T-cell (primary cell): ENCODE measurements around the gene TMEM235. TPM values are rescaled to one million over a fixed set of nuclear protein-coding genes. Genes with fewer than 3 reads are reported as not detected.
"Not testable (repeated sequence)": the region's sequence is repeated elsewhere in the genome, so short reads cannot be mapped to it uniquely, and the experiment has no call there.

Source experiments
- ATAC-seq, 4 experiments: fragments of 200-7000 bp in 3 of 4; fragments of 150-1000 bp in 1 of 4; cut with Tn5 transposase; replicated peaks in 1 of 4; 1 replicate in 3 of 4; 2 replicates in 1 of 4; pipeline ENCODE4 v1.10.0; 2021; ENCODE audit warnings: moderate library complexity in 3 of 4, mild to moderate bottlenecking in 2 of 4, moderate number of reproducible peaks in 1 of 4
- CTCF ChIA-PET, 2 donors: fragments of 300-600 bp; sonication (Branson Sonifier 250); formaldehyde crosslinking; loops; one replicate each; lab custom pipeline; 2022; ENCODE audit warnings: antibody characterized with exemption in 2 of 2; lab: Charles Lee
- POLR2A ChIA-PET, 2 donors: fragments of 300-600 bp; sonication (Branson Sonifier 250); formaldehyde crosslinking; loops; one replicate each; lab custom pipeline; 2022; ENCODE audit warnings: antibody characterized with exemption in 2 of 2; lab: Charles Lee
- DNase-seq, 35 experiments: peaks; one replicate each; pipeline versions ENCODE4 v3.0.0 to v3.0.0-alpha.2; 2013 to 2023
- H3K27ac ChIP-seq: one replicate; pipeline ENCODE4 v1.5.1; 2013; ENCODE audit warnings: low read length
- H3K27me3 ChIP-seq, 2 experiments: replicated peaks in 1 of 2; 1 replicate in 1 of 2; 2 replicates in 1 of 2; pipeline versions ENCODE4 v1.6.1 to v1.7.0; 2013; ENCODE audit warnings: low read length in 1 of 2, mixed read lengths in 1 of 2; ENCODE audit not compliant: control insufficient read depth in 2 of 2, insufficient read depth in 2 of 2; ENCODE audit errors: extremely low read depth in 1 of 2
- H3K36me3 ChIP-seq, 2 donors: 1 replicate in 1 of 2; 2 replicates in 1 of 2; pipeline versions ENCODE4 v1.6.1 to v1.7.0; 2013; ENCODE audit warnings: low read length in 1 of 2; ENCODE audit not compliant: control insufficient read depth in 2 of 2, insufficient read depth in 1 of 2; ENCODE audit errors: extremely low read depth in 1 of 2
- H3K4me1 ChIP-seq, 2 experiments: 1 replicate in 1 of 2; 2 replicates in 1 of 2; pipeline versions ENCODE4 v1.6.1 to v1.7.0; 2013; ENCODE audit warnings: low read length in 2 of 2, mixed read lengths in 1 of 2; ENCODE audit not compliant: insufficient read depth in 2 of 2, control insufficient read depth in 1 of 2; ENCODE audit errors: extremely low read depth in 1 of 2
- H3K4me3 ChIP-seq, 2 donors: 1 replicate in 1 of 2; 2 replicates in 1 of 2; pipeline versions ENCODE4 v1.5.1 to v1.7.0; 2013; ENCODE audit warnings: mild to moderate bottlenecking in 2 of 2, low read length in 1 of 2, moderate library complexity in 1 of 2; ENCODE audit not compliant: control insufficient read depth in 1 of 2; ENCODE audit errors: extremely low read depth in 1 of 2
- H3K9me3 ChIP-seq: 2 replicates; pipeline ENCODE4 v1.7.0; 2013
- H3K27ac Mint-ChIP-seq, 2 donors: one replicate each; pipeline ENCODE4 v1.8.0; 2020 to 2021; ENCODE audit warnings: mild to moderate bottlenecking in 2 of 2, mixed read lengths in 2 of 2
- H3K27me3 Mint-ChIP-seq, 2 donors: one replicate each; pipeline ENCODE4 v1.8.0; 2021 to 2022; ENCODE audit warnings: mixed read lengths in 2 of 2
- H3K36me3 Mint-ChIP-seq: one replicate; pipeline ENCODE4 v1.8.0; 2021; ENCODE audit warnings: mixed read lengths
- H3K4me1 Mint-ChIP-seq, 3 donors: one replicate each; pipeline ENCODE4 v1.8.0; 2020 to 2022; ENCODE audit warnings: mixed read lengths in 3 of 3, mild to moderate bottlenecking in 1 of 3
- H3K4me3 Mint-ChIP-seq, 3 donors: one replicate each; pipeline ENCODE4 v1.8.0; 2020 to 2022; ENCODE audit warnings: mild to moderate bottlenecking in 3 of 3, mixed read lengths in 3 of 3, moderate library complexity in 3 of 3
- H3K9me3 Mint-ChIP-seq, 3 donors: one replicate each; pipeline ENCODE4 v1.8.0; 2020 to 2022; ENCODE audit warnings: mixed read lengths in 3 of 3
- WGBS: methylation state at CpG from one replicate; pipeline ENCODE4 v1.1.5; 2013; ENCODE audit warnings: missing lambda C conversion rate; ENCODE audit not compliant: insufficient coverage; 5-methylcytosine and 5-hydroxymethylcytosine counted together
- total RNA-seq, 35 experiments: library from RNA in 6 of 35; stranded (reverse) in 6 of 35; fragments of 120-200 nt in 1 of 35; gene quantifications; one replicate each; pipeline versions ENCODE4 v1.2.1 to v1.2.4 and lab custom pipeline; 2013 to 2026

The TMEM235 gene
- total RNA-seq, 5 donors from 2014 or later (not counting 1 experiment from before 2014, with no cell fraction given) = not detected

DNA sequence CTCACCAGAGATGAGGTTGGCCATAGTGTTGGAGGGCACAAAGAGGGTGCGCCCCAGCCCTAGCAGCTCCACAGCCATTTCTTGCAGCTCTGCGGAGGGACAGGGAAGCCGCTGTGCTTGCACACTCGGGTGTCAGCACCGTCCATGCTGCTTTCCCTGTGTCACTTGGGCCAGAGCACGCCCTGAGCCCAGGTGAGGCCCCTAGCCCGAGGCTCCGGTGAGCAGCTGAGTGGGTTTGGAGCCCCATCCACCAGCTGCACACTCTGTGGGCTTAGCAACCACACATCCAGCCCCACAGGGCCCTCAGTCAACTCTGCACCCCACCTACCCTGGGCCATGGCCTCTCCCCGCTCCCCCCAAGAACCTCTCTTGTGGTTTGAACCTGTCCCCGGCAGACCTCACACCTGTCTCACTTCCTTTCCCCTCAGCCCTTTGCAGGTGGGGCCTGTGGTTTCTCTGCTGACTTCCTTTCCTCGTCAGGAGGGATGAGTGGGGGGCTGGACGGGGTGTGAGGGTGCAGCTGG lies 20.7 kb downstream of the TMEM235 start:
- WGBS = 7% methylated on average over 8 of the region's 12 CpGs
- Histone ChIP-seq H3K36me3 (no peaks in the 10 kb centered on the region), H3K9me3 (no peaks in the 10 kb centered on the region), H3K27me3 (peaks cover 0 to 14% of the 10 kb centered on the region in 2 experiments), H3K27ac (peak overlapping the region; percentile 82), H3K4me3 (peak overlapping the region; percentile 50 to 61), H3K4me1 (peaks cover 26 to 74% of the 10 kb centered on the region in 2 experiments)
- ChIA-PET POLR2A (interaction anchor here in 1 of 2 donors (0.5 to 0.6 kb wide), 2 partner anchors 87 to 551 kb away, joined by 3 to 6 read pairs; no protein-coding TSS in a partner anchor), CTCF (interaction anchor here (0.5 to 1.4 kb wide), 5 partner anchors 9 to 110 kb away, joined by 3 to 4 read pairs (median 3); partner anchors contain the start of gene TK1 (in 1 of the 2))
- peak overlapping the region; percentile 93 for H3K27ac Mint-ChIP-seq
- H3K4me1 Mint-ChIP-seq = peaks cover 56 to 61% (median 61%) of the 10 kb centered on the region in 3 donors
- DNase-seq (peak; percentile 68 to 97 (median 89)), ATAC-seq (peak; percentile 77 to 81 (median 79))
- H3K9me3 Mint-ChIP-seq = no peaks in the 10 kb centered on the region
- peak overlapping the region; percentile 76 to 82 (median 79) for H3K4me3 Mint-ChIP-seq
- H3K36me3 Mint-ChIP-seq = no peaks in the 10 kb centered on the region
- H3K27me3 Mint-ChIP-seq = no peaks in the 10 kb centered on the region

DNA sequence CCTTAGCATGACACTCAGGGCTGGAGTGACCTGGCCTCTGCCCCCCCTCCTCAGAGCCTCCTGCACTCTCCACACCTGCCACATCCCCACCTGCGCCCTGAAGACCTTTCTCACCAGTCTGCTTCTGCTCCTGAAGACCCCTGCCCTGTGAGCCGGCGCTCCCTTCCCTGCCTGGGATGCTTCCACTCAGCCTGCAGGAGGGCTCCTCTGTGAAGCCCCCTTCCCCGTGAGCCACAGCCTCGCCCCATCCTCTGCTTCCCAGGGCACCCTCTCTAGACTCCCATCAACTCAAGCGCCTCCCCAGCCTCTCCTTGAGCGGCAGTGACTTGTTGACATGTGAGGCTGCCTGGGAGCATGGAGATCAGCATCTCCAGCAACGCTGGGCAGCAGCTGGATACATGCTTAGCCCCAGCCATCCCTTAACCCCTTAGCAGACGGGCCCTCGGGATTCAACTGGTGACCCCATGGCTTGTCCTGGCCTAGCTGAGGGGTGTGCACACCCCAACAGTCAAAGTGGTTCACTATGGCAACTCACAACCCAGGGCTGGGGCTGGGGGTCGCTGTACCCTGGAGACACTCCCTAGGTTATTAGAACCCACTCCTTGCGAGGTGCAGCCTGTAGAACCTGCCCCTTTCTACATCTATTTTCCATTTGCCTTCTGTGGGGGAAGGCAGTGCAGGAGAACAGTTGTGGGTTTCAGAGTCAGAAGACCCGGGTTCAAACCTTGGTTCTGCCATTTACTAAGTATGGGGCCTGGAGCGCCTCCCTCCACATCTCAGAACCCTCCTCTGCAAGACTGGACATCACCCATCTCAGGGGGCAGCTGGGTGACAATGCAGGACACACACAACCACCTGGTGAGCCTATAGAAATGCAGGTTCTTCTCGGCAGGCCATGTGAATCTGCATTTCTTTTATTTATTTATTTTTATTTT lies 21.5 kb downstream of the TMEM235 start:
- H3K4me1 Mint-ChIP-seq = peaks cover 64 to 69% (median 66%) of the 10 kb centered on the region in 3 donors
- H3K4me3 Mint-ChIP-seq = peak overlapping the region; percentile 76 to 82 (median 79)
- Histone ChIP-seq H3K27me3 (peaks cover 0 to 14% of the 10 kb centered on the region in 2 experiments), H3K27ac (peak overlapping the region; percentile 82), H3K36me3 (no peaks in the 10 kb centered on the region), H3K4me3 (peak overlapping the region; percentile 50 to 52), H3K9me3 (no peaks in the 10 kb centered on the region), H3K4me1 (peaks cover 34 to 82% of the 10 kb centered on the region in 2 experiments)
- peak overlapping the region; percentile 93 for H3K27ac Mint-ChIP-seq
- no peaks in the 10 kb centered on the region for H3K9me3 Mint-ChIP-seq
- DNase-seq (peak in 9 of 35 experiments; percentile 19 to 50 (median 29)), ATAC-seq (peak in 1 of 4 experiments; percentile 10)
- no peaks in the 10 kb centered on the region for H3K27me3 Mint-ChIP-seq
- no peaks in the 10 kb centered on the region for H3K36me3 Mint-ChIP-seq
- 39% methylated on average over 9 of the region's 15 CpGs for WGBS
- POLR2A ChIA-PET = no interaction called here
- CTCF ChIA-PET = interaction anchor here in 1 of 2 donors (0.6 kb wide), 1 partner anchor 23 kb away, joined by 3 read pairs; no protein-coding TSS in a partner anchor

DNA sequence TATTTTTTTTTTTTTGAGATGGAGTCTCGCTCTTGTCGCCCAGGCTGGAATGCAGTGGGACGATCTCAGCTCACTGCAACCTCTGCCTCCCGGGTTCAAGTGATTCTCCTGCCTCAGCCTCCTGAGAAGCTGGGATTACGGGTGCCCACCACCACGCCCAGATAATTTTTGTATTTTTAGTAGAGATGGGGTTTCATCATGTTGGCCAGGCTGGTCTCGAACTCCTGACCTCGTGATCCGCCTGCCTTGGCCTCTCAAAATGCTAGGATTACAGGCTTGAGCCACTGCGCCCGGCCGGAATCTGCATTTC lies 22.2 kb downstream of the TMEM235 start:
- 91% methylated on average over 8 of the region's 12 CpGs for WGBS
- peaks cover 69 to 74% (median 73%) of the 10 kb centered on the region in 3 donors for H3K4me1 Mint-ChIP-seq
- peak overlapping the region; percentile 72 to 88 for H3K27ac Mint-ChIP-seq
- POLR2A ChIA-PET, H3K36me3 Mint-ChIP-seq, DNase-seq, ATAC-seq, CTCF ChIA-PET, H3K36me3 ChIP-seq, H3K9me3 ChIP-seq, H3K9me3 Mint-ChIP-seq, H3K27me3 Mint-ChIP-seq: not testable (repeated sequence)
- peaks cover 0 to 16% of the 10 kb centered on the region in 2 experiments for H3K27me3 ChIP-seq
- H3K4me3 Mint-ChIP-seq = peak overlapping the region; percentile 76 to 82 (median 79)
- peaks cover 38 to 89% of the 10 kb centered on the region in 2 experiments for H3K4me1 ChIP-seq
- H3K4me3 ChIP-seq = peak overlapping the region; percentile 64 to 68
- H3K27ac ChIP-seq = peak overlapping the region; percentile 65

DNA sequence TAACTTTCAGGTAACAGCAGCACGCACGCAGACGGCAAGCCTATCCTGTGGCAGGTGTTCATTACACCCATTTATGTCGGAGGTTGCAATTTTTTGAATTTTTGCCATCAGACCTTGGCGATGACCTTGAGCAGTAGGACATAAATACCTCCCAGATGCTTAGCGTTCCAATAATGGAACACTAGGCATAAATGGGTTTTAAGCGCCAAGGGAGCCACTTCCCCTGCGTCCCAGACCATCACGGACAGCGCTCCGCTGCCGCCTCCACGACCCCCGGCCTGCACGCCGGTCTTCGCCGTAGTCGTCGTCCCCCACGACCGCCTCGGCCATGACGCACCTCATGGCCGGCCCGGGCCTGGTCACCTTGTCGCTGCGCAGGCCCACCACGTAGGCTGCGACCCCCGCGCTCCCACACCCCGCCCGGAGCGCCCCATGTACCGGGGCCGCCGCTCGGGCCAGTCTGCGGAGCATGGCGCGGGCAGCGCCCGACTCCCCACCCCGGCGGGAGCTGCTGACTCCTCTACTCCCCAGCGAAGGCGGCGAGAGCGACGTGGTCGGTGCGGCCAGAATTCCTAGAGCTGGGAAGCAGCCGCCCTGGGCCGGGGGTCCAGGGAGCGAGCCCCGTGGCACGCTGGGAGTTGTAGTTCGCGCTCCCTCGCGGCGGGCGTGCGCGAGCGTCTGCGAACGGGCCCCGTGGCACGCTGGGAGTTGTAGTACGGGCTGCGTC lies 22.7 kb downstream of the TMEM235 start:
- Mint-ChIP-seq H3K27me3 (no peaks in the 10 kb centered on the region), H3K9me3 (no peaks in the 10 kb centered on the region), H3K4me3 (peak overlapping the region; percentile 76 to 82 (median 79)), H3K36me3 (no peaks in the 10 kb centered on the region), H3K27ac (peak overlapping the region; percentile 72 to 91), H3K4me1 (peaks cover 69 to 74% (median 73%) of the 10 kb centered on the region in 3 donors)
- H3K27ac ChIP-seq = peak overlapping the region; percentile 65
- ATAC-seq (peak; percentile 46 to 61 (median 52)), DNase-seq (peak; percentile 67 to 89 (median 80))
- no peaks in the 10 kb centered on the region for H3K9me3 ChIP-seq
- ChIA-PET CTCF (interaction anchor here (0.5 kb wide), 2 partner anchors 82 to 147 kb away, joined by 3 to 4 read pairs; no protein-coding TSS in a partner anchor), POLR2A (no interaction called here)
- H3K36me3 ChIP-seq = no peaks in the 10 kb centered on the region
- 2% methylated on average over 72 of the region's 73 CpGs for WGBS
- H3K27me3 ChIP-seq = peaks cover 0 to 11% of the 10 kb centered on the region in 2 experiments
- peaks cover 38 to 94% of the 10 kb centered on the region in 2 experiments for H3K4me1 ChIP-seq
- H3K4me3 ChIP-seq = peak overlapping the region; percentile 64 to 68

DNA sequence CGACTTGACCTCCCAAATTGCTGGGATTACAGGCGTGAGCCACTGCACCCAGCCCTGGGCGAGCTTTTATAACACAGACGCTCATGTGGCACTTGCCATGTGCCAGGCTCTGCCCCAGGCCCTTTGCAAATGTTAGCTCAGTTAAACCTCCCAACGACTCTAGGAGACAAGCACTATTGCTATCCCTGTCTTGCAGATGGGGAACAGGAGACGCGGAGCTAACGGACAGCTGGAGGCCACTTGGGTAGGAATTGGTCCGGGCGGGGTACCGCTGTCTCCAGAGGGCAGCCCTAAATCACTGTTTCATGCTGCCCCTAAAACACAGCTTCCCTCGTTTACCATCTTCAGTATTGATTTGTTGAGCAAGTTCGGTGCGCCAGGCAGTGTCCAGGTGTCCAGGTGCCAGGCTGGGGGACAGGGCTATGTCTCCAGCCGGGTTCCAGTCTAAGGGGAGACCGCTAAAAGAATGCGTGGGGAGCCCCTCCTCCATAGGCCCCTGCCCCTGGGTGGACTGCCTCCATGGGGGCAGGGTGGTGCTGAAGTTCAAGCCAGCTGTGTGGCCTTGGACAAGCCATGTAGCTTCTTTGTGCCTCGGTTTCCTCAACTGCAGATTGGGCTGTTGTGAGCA lies 23.7 kb downstream of the TMEM235 start:
- no peak overlapping the region for H3K27ac ChIP-seq
- CTCF ChIA-PET = interaction anchor here (0.5 to 1.7 kb wide), 3 partner anchors 81 to 146 kb away, joined by 3 to 4 read pairs (median 3); no protein-coding TSS in a partner anchor
- peaks cover 0 to 5% of the 10 kb centered on the region in 2 experiments for H3K27me3 ChIP-seq
- Mint-ChIP-seq H3K4me3 (peak overlapping the region; percentile 64 to 82 (median 76)), H3K27me3 (no peaks in the 10 kb centered on the region), H3K27ac (peak overlapping the region; percentile 65 to 80), H3K9me3 (no peaks in the 10 kb centered on the region), H3K36me3 (no peaks in the 10 kb centered on the region), H3K4me1 (peaks cover 73 to 82% (median 80%) of the 10 kb centered on the region in 3 donors)
- peaks cover 42 to 97% of the 10 kb centered on the region in 2 experiments for H3K4me1 ChIP-seq
- ATAC-seq = no peak
- no peaks in the 10 kb centered on the region for H3K9me3 ChIP-seq
- H3K4me3 ChIP-seq = no peak overlapping the region
- no peaks in the 10 kb centered on the region for H3K36me3 ChIP-seq
- POLR2A ChIA-PET = no interaction called here
- WGBS = 97% methylated on average over 12 of the region's 18 CpGs
- DNase-seq = no peak
